Progenitor cell of endocrine pancreas (in vitro differentiated cells): Measurements from ENCODE around the gene HEPH. TPM values are rescaled to one million over a fixed set of nuclear protein-coding genes. Genes with fewer than 3 reads are reported as not detected.

Source experiments
- DNase-seq: peaks from one replicate; pipeline ENCODE4 v3.0.0; 2021; ENCODE audit warnings: low spot score; ENCODE audit not compliant: unreplicated experiment
- H3K27ac Mint-ChIP-seq: 2 replicates; pipeline ENCODE4 v1.8.0; 2021; ENCODE audit warnings: mild to moderate bottlenecking, moderate library complexity, mixed read lengths
- H3K27me3 Mint-ChIP-seq: 2 replicates; pipeline ENCODE4 v1.8.0; 2021; ENCODE audit warnings: mixed read lengths
- H3K36me3 Mint-ChIP-seq: 2 replicates; pipeline ENCODE4 v1.8.0; 2022; ENCODE audit warnings: mixed read lengths; ENCODE audit not compliant: insufficient read depth
- H3K4me1 Mint-ChIP-seq: 2 replicates; pipeline ENCODE4 v1.8.0; 2021; ENCODE audit warnings: low read depth, mixed read lengths
- H3K4me3 Mint-ChIP-seq: 2 replicates; pipeline ENCODE4 v1.8.0; 2021; ENCODE audit warnings: low read depth, mild to moderate bottlenecking, moderate library complexity, mixed read lengths
- H3K9me3 Mint-ChIP-seq: 2 replicates; pipeline ENCODE4 v1.8.0; 2021; ENCODE audit warnings: low read depth, mixed read lengths
- CTCF ChIP-seq: fragments of 200-600 bp; sonication (generic); IDR thresholded peaks from one replicate; pipeline ENCODE4 v1.5.0; 2021; ENCODE audit warnings: antibody characterized with exemption, mild to moderate bottlenecking; ENCODE audit not compliant: unreplicated experiment
- total RNA-seq: library from RNA; stranded (reverse); gene quantifications from 2 replicates; pipeline ENCODE4 v1.2.1, GENCODE V29; 2021

HEPH gene
- total RNA-seq, 1 donor from 2014 or later = 92.4 TPM

GRCh38 chrX:66191563-66191962 lies 27.5 kb downstream of the HEPH start:
- no peaks in the 10 kb centered on the region for H3K4me1 Mint-ChIP-seq
- H3K9me3 Mint-ChIP-seq = peaks cover 19% of the 10 kb centered on the region
- TF ChIP-seq CTCF = no peak
- no peak overlapping the region for H3K4me3 Mint-ChIP-seq
- peaks cover 15% of the 10 kb centered on the region for H3K36me3 Mint-ChIP-seq
- no peaks in the 10 kb centered on the region for H3K27me3 Mint-ChIP-seq
- no peak overlapping the region for H3K27ac Mint-ChIP-seq
- no peak for DNase-seq

GRCh38 chrX:66193821-66194220 lies 29.8 kb downstream of the HEPH start:
- Mint-ChIP-seq H3K27ac (no peak overlapping the region), H3K4me1 (no peaks in the 10 kb centered on the region), H3K27me3 (no peaks in the 10 kb centered on the region)

GRCh38 chrX:66200050-66200664 lies 36.1 kb downstream of the HEPH start:
- no peaks in the 10 kb centered on the region for H3K27me3 Mint-ChIP-seq
- H3K4me3 Mint-ChIP-seq = no peak overlapping the region
- peaks cover 32% of the 10 kb centered on the region for H3K9me3 Mint-ChIP-seq
- no peak overlapping the region for H3K27ac Mint-ChIP-seq
- H3K36me3 Mint-ChIP-seq = peaks cover 14% of the 10 kb centered on the region
- no peak for DNase-seq
- H3K4me1 Mint-ChIP-seq = peaks cover 9% of the 10 kb centered on the region
- no peak for TF ChIP-seq CTCF

More at GRCh38 chrX:66193821-66194220, 29.8 kb downstream of the HEPH start:
- H3K36me3 Mint-ChIP-seq = peaks cover 11% of the 10 kb centered on the region
- H3K4me3 Mint-ChIP-seq = no peak overlapping the region
- no peak for DNase-seq
- no peak for TF ChIP-seq CTCF
- peaks cover 18% of the 10 kb centered on the region for H3K9me3 Mint-ChIP-seq

- TF ChIP-seq CTCF = peak; percentile 39
- Mint-ChIP-seq H3K4me1 (peaks cover 9% of the 10 kb centered on the region), H3K27me3 (no peaks in the 10 kb centered on the region), H3K9me3 (peaks cover 29% of the 10 kb centered on the region), H3K4me3 (no peak overlapping the region), H3K27ac (no peak overlapping the region), H3K36me3 (peaks cover 14% of the 10 kb centered on the region)
- DNase-seq = no peak
Observed at GRCh38 chrX:66200855-66201795, 37.1 kb downstream of the HEPH start.

GRCh38 chrX:66203114-66203513 lies 39.1 kb downstream of the HEPH start:
- Mint-ChIP-seq H3K9me3 (peaks cover 29% of the 10 kb centered on the region), H3K36me3 (peaks cover 14% of the 10 kb centered on the region), H3K4me1 (peaks cover 9% of the 10 kb centered on the region), H3K27ac (no peak overlapping the region), H3K27me3 (no peaks in the 10 kb centered on the region), H3K4me3 (no peak overlapping the region)
- DNase-seq = no peak
- TF ChIP-seq CTCF = no peak
